ENCODE measurements around the gene TRIO.

Gene TRIO

DNA sequence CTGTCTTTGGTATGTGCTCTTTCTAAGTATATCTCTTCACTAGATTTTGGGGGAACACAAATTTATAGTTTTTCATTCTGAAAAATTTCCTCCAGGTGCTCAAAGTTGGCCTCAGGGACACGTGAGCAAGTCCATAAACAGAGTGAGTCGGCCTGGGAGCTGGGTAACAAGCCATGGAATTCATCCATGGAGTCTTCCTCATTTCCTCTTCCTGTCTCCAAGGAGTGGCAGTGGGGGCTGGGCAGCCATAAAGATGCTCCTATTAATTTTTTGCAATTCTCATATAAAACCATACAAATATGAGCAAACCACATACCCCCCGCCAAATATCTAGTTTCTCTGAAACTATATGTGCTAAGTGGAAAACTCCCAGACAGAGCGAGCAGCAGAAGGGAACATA lies 301.9 kb downstream of the TRIO start:
- DNase-seq, result no peak

DNA sequence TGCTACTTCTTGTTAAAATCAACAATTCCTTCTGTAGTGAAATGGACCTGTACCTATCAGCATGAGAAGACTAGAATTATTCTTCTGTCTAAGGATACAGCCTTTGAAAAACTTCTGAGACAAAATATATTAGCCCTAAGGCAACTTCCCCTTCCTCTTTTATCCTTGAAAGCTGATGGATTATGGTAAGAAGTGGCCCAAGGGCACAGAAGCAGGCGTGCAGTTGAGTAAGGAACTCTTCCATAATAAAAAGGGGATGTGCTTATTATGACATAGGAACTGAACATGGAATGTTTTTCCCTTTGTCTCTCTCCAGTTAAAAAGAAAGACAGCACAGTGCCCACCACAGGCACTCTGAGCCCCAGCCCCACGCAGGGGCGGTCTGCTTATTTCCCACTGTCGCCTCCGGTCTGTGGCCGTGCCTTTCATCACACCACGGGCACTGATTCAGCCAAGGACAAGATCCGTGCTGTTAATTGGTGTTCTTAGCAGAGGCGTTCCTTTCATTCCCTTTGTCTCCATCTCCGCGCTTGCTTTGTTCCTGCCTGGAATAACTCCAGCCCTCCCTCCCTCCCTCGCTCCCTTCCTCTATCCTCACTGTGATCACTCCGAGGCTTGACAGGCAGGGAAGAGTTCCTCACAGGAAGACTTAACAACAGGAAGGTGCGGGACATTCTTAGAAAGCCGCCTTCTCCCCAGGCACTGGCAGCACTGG lies 302.6 kb downstream of the TRIO start:
- no peak for DNase-seq

DNA sequence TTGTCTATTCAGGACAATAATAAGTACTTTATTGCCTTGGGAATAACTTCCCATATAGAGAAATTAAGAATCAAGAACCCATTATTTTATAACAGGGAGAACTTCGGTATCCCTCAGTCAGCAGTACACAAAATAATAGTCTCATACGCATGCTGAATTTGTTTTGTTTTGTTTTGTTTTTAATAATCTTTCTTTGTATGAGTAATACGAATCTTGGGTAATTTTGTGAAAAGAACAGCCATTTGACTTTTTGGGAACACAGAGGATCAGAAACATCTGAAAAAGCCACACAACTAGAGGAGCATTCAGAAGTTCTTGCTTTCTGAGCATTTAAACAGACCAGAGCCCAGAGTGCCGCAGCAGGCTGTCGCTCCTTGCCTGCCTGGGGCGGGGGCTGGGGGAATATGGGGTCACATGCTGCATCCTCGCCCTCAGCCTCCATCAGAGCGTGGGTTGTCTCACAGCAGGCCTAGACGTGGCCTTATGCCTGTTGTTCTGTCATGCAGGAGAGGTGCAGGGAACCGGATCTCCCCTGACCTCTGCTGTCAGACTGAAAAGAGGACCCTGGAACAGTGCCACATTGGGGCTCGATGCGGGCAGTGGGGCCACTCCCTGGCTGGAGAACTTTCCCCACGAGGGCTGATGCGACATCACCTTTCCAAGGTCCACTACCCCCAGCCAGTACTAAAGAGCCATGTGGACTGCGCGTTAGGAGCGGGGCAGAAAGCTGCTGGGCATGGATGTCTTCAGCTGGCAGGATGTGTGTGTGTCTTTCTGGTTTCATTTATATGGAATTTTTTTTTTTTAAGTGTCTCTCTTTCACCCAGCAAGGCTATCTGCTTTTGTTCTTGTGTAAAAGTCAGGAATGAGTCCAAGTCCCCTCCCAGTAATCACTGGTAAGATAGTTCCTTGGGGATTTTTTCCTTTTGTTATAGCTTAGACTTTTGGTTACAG lies 305.1 kb downstream of the TRIO start:
- DNase-seq, result no peak

DNA sequence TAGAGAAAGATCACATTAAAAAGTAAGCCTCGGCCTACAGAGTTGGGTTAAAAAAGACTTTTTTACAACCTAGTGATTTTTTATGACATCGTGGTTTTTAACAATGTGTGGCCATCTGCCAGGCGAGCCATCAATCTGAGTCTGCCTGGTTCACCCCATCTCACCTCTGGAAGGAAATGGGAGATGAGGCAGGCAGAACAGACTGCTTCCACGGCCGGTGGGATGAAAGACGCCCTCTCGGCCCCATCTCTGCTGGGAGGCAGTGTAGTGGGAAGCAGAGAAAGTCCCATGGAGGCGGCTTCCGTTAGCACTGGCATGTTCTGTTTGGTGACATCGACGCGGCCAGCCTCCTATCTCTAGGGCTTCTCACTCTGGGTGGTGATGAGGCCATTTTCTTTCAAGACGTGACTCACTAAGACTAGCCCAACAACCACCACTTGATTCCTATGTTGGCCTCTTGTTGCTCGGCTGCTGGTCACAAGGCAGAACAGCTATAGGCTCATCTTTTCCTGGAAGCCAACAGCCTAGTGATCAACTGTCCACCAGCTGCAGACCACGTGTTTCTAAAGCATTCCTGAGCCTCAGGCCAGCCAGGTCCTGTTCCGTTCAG lies 306.0 kb downstream of the TRIO start:
- DNase-seq, result no peak

DNA sequence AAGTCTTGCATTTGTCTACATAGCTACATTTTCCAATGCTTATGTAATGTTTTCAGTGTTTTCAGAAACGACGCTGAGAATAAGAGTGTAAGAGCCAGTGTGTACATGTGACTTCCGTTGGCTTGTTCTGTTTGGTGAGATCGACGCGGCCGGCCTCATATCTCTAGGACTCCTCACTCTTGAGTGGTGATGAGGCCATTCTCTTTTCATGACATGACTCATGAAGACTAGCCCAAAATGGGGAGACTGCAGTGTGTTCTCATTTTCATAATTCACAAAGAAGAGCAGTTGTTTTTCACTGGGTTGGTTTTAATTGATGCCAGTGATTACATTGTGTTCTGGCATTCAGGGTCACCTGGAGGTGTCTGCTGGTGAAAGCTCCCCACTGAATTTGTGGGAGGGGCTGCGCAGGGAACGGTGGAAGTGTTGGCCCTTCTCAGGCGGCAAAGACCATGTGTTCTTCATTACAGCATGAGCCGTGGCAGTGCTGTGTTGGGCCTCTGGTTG lies 306.9 kb downstream of the TRIO start:
- no peak for DNase-seq

DNA sequence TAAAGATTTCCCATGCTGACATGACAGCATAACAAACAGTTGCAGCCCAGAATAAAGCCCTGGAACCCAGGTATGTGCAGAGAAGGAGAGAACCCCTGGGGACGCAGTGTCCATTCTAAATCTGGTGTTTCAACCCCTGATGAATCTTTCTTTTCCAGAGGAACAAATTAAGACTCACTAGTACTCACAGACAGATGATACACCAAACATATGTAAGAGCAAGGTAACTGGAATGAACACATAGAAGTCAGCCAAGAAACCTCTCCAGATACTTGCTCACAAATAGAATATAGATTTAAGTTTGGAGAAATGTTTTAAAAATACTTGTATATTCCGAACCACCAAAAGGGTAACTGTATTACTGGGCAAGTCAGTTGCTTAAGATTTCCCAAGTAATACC lies 307.6 kb downstream of the TRIO start:
- DNase-seq, result no peak

DNA sequence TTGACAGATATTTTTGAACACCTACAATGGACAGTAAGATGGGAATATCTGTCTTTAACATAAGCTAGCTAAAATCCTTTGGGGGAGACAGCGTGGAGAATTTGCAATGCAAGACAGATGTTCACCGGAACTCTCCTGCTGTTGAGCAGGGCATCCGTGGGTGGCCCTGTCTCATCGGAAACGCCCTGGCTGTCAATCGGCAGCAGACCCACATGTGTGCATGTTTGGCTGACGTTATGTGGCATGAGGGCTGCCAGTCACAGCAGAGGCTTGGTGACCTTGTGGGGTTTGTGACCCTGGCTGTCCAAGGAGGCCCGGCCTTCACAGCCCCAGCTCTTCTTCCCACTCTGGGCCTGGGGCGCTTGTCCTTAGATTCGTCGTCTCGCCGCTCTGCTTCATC lies 308.7 kb downstream of the TRIO start:
- no peak for DNase-seq

DNA sequence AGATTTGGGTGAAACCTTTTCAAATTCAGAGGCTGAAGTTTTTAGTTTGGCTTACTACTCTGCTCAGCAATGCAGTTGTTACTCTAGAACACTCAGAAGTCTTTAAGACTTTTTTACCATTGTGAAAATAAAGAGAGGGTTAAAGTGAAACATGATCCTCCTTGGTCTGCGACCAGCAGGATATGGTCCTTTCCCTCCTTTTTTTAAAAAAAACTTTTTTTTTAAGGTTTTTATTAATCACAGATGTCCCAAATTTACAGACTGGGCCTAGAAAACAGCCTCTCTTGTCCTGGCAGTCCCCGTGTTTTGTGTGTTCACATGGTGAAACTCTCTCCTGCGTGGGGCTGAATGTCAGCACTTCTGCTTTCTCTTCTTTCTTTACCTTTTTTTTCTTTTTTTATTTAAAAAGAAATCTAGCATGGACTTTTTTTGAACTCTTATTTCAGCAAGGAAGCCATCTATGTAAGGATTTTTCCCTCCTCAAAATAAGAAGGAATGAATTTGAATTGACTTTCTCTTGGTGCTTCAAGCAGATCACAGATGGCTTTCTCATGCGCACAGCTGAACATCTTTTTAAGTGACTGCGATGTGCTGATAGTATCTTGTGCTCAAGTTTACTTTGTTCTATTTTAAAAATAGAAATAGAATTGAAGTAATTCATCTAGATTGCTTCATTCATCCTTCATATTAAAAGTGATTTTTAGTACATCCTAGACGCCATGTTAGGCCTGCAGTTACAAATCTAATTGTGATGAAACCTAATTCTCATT lies 309.7 kb downstream of the TRIO start:
- DNase-seq, result no peak

DNA sequence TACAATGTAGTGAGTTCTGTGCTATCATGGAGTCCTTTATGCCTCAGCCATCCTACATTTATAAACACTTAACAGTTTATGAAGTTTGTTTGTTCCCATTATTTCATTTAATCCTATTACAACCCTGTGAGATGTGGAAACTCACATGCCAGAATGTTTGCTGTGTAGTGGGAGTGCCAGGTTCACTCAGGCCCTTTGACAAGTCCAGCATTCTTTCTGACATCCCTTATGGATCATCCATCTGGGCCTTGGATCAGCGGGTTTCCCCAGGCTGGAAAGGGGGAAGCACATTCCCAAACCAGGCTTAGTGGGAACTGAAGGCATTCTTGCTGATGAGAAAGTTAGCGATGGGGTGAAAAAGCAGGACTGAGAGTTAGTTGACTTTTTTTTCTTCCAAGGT lies 310.3 kb downstream of the TRIO start:
- no peak for DNase-seq

DNA sequence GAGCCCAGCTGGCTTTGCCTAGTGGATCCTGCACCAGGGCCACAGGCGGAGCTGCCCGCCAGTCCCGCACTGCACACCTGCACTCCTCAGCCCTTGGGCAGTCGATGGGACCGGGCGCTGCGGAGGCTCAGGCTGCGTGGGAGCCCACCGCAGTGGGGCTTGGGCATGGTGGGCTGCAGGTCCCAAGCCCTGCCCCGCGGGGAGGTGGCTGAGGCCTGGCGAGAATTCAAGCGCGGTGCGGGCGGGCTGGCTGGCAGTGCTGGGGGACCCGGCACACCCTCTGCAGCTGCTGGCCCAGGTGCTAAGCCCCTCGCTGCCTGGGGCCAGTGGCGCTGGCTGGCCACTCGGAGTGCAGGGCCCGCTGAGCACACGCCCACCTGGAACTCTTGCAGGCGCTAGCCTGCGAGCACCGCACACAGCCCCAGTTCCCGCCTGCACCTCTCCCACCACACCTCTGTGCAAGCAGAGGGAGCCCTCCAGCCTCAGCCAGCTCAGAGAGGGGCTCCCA lies 312.7 kb downstream of the TRIO start:
- no peak for DNase-seq

DNA sequence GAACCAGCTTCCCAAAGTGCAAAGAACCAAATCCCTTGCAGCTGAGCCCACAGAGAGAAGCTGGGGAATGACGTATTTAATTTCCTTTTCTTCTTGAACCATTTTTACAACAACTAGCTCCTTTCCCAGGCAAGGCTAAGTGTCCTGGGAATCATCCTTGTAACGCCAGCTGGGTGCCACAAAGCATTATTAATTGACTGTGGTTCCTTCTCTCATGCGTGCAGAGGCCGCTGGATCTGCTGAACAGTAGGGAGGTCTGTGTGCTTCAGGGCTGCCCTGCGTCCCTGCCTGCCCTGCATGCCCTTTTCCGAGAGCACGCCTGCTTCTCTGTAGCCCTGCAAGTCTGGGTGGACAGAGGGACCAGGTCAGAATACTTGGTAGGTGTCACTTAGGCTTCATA lies 314.3 kb downstream of the TRIO start:
- DNase-seq, result peak; percentile 60

DNA sequence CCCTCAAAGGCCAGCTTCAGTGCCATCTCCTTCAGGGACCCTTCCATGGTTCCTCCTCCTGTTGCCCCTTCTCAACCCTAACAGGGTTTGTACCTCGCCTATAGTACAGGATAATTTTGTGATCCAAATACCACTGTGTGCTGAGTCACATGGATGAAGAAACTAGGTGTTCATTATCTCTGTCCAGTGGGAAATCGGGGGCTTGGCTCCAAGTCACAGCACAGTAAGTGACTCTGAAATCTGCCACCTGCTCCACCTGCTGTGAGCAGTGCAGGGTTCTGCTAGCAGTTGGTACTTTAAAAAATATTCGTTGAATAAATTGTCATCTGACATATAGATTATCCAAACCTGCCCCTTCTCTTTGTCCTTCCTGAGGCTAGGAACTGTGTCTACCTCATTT lies 315.3 kb downstream of the TRIO start:
- DNase-seq, result no peak

DNA sequence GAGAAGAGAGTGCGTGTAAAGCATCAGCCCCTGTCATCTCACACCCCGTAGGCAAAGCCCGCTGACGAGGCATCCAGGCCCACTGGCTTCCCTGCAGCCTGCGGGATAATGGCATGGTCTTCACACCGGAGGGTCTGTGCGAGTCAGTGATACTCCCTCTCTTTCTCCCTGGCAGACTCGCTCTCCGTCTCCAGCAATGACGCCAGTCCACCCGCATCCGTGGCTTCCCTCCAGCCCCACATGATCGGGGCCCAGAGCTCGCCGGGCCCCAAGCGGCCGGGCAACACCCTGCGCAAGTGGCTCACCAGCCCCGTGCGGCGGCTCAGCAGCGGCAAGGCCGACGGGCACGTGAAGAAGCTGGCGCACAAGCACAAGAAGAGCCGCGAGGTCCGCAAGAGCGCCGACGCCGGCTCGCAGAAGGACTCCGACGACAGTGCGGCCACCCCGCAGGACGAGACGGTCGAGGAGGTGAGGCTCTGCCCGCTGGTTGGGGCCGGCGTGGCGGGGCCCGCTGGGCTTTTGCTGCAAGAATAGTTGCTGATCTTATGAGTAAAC lies 317.8 kb downstream of the TRIO start:
- DNase-seq, result no peak

DNA sequence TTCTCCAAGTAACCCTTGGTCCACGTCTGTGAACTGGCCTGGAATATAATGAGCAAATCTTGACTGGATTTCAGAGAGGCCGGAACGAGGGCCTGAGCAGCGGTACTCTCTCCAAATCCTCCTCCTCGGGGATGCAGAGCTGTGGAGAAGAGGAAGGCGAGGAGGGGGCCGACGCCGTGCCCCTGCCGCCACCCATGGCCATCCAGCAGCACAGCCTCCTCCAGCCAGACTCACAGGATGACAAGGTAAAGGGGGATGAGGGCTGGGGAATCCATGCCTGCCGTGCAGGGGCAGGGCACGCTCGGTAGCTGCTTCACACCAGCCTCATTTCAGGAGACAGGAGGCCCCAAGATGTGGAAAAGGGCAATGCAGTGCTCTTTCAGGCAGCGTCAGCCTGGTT lies 319.5 kb downstream of the TRIO start:
- DNase-seq, result no peak

DNA sequence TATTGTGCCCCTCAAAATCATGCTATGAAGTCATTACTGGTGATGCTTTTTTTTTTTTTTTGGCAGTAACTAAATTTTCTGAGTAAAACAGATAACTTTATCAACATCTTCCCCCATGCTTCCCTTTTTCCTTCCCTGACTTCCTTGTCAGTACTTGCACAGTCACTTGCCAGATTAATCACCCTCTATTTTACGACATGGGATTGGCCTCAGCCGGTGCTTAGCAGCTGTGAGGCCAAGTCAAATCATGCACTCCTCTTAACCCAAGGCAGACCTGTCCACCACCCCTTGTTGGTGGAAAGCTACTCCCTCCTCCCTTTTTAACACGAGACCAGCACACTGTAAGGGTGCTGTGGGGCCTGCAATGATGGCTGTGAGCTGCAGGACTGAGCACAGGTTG lies 320.5 kb downstream of the TRIO start:
- peak; percentile 59 for DNase-seq

DNA sequence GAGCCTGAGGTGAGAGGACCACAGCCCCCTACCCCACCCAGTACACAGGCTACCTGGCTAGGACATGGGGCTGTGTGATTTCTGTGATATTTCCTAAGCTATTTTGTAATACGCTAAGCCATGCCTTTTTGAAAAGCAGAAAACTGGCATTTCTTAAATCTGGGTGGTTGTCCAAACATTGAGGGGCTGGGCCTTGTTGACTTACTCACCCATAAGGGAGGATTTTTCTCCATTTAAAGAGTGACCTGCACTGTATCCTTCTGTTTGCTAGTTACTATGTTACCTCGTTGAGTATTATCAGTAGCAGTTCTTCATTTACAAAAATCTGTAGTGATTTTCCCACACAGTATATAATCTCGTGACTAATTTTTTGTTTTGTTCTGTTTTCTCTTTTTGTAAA lies 321.0 kb downstream of the TRIO start:
- DNase-seq, result no peak

DNA sequence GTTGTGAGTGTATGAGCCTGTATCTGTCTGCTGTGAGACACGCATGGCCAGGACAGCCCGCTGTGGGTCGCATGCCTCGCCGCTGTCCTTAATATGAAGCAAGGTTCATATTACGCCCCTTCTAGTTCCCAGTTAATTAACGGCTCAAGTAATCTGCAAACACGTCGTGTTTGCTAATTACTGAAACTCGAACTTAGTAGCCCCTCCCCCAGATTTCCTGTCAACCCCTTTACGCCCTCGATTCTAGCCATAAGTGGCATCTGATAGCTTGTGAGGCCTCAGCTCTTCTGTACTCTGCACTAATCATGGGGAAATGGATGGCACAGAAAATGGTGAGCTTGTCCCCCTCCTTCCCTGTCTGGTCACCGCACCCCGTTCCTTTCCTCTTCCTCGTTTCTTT lies 321.5 kb downstream of the TRIO start:
- peak; percentile 65 for DNase-seq

DNA sequence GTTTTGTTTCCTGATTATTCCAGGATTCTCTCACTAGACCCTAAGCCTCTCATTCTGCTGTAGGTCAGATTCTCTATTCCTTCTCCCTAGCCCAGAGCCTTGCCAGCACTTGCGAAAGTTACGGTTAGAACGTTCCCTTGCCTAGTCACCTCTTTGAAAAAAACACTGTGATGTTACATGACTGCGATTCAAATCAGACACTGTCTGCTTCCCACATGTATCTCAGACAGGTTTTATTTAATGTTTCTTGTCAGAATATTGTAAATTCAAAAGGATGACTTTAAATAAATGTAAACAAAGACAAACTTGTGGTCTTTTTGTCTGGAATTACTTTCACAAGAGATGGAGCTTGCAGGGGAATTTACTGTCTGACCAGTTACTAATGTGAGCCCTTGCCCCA lies 322.0 kb downstream of the TRIO start:
- DNase-seq, result no peak

DNA sequence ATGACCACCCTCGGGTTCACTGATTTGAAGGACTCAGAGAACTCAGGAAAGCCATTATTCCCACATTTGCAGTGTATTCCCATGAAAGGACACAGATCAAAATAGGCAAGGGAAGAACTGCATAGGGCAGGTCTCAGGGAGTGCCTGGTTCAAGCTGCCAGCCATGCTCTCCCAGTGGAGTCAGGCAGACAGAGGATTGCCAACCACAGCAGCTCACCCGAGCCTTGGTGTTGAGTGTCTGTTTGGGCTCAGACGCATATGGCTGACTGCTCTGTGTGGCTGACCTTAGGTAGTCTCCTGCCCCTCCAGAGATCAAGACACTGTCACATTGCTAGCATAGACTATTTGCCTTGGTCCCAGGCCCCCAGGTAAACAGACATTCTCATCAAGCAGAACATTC lies 322.6 kb downstream of the TRIO start:
- no peak for DNase-seq

DNA sequence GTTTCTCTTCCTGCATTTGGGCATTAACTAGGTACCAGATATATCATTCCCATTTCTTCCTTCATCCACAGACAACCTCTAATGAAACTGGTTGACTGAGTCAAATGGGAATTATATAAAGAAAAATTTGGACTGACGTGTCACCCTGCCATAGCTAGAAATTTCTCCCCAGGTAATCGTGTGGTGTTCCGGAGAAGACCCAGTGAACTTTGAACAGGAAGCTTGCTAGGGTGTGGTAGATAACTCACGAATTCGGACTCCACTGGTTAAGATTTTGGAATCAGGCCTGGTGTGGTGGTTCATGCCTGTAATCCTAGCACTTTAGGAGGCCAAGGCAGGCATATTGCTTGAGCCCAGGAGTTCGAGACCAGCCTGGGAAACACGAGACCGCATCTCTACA lies 324.1 kb downstream of the TRIO start:
- DNase-seq, result no peak

DNA sequence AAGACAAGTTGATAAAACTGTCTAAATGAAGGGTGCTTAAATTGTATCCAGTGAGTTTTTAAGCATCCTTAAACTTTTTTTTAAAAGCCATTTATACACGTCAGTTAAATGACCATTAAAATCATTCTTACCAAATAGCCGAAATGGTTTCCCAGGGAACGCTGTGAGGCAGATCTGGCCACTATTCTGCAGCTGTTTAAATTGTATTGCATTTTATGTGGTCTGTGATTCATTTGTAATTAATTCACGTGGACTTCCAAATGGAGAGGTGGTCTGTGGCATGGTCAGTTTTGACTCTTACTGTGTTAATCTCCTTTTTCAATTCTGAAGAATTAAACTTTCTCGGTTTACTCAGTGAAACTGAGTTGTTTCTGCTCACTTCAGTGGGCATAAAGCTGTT lies 324.7 kb downstream of the TRIO start:
- DNase-seq, result no peak

Data from NCI-H510A (cell line).